HL-60 (cell line): ENCODE data around the gene NAALADL2.

ENCODE experiments used
- CTCF ChIP-seq: IDR thresholded peaks from one replicate; pipeline ENCODE4 v1.5.1; 2011; ENCODE audit warnings: low read length, control low read depth, inconsistent platforms; ENCODE audit not compliant: insufficient read depth
- POLR2AphosphoS5 ChIP-seq: IDR thresholded peaks from 2 replicates; pipeline ENCODE4 v1.6.1; 2012; ENCODE audit warnings: low read depth
- REST ChIP-seq: IDR thresholded peaks from 2 replicates; pipeline ENCODE4 v1.6.1; 2012; ENCODE audit warnings: low read depth; ENCODE audit not compliant: insufficient replicate concordance

GRCh38 chr3:175836617-175837016 lies 977.5 kb downstream of the NAALADL2 start:
- TF ChIP-seq CTCF (no peak), REST (no peak), POLR2AphosphoS5 (no peak)
